ENCODE measurements around the gene TRABD. TPM values are rescaled to one million over a fixed set of nuclear protein-coding genes. Genes with fewer than 3 reads are reported as not detected.

The TRABD gene
- total and polyA plus RNA-seq, 3 donors from 2014 or later, result 23.7 to 45.3 (median 38.7) TPM

- Histone ChIP-seq H3K27me3 (no peaks in the 10 kb centered on the region), H3K4me3 (no peak overlapping the region), H3K27ac (no peak overlapping the region), H3K36me3 (ENCODE audit: low read depth, missing control alignments) (no peaks in the 10 kb centered on the region), H3K9me3 (no peaks in the 10 kb centered on the region), H3K4me1 (peaks cover 8% of the 10 kb centered on the region)
- TF ChIP-seq POLR2A (IDR thresholded peaks at IDR 0.05) (no peak), CTCF (IDR thresholded peaks at IDR 0.05) (no peak)
- intact Hi-C loops (cut with DNase I; ENCODE audit: low total_unique reads), result loop anchor here (10.0 kb wide), 1 partner anchor 57 kb away; the partner anchor contains the start of gene SELENOO
- no peak for DNase-seq
- 80 to 92% methylated on average over 10 to 12 of the region's 12 CpGs for WGBS, 2 donors
Observed at GRCh38 chr22:50148166-50148500, 37.6 kb upstream of the TRABD start.

GRCh38 chr22:50148991-50149721 lies 36.6 kb upstream of the TRABD start:
- 71 to 87% methylated on average over 18 to 22 of the region's 22 CpGs for WGBS, 2 donors
- Histone ChIP-seq H3K4me3 (no peak overlapping the region), H3K27ac (no peak overlapping the region), H3K4me1 (peaks cover 8% of the 10 kb centered on the region), H3K9me3 (no peaks in the 10 kb centered on the region), H3K36me3 (ENCODE audit: low read depth, missing control alignments) (no peaks in the 10 kb centered on the region), H3K27me3 (no peaks in the 10 kb centered on the region)
- TF ChIP-seq CTCF (IDR thresholded peaks at IDR 0.05) (peak; percentile 21 to 55 (median 42)), POLR2A (IDR thresholded peaks at IDR 0.05) (no peak)
- peak; percentile 48 for DNase-seq
- intact Hi-C loops (cut with DNase I; ENCODE audit: low total_unique reads), result loop anchor here (10.0 kb wide), 1 partner anchor 56 kb away; the partner anchor contains the start of gene SELENOO

- TF ChIP-seq POLR2A (IDR thresholded peaks at IDR 0.05), result no peak
- TF ChIP-seq CTCF (IDR thresholded peaks at IDR 0.05), result no peak
- H3K4me3 ChIP-seq, result no peak overlapping the region
- no peak overlapping the region for H3K27ac ChIP-seq
- no peaks in the 10 kb centered on the region for H3K9me3 ChIP-seq
- WGBS, 2 donors, result 92 to 93% methylated on average over 32 to 35 of the region's 35 CpGs
- H3K4me1 ChIP-seq, result peaks cover 8% of the 10 kb centered on the region
- no peak for DNase-seq
- H3K36me3 ChIP-seq (ENCODE audit: low read depth, missing control alignments), result no peaks in the 10 kb centered on the region
- intact Hi-C loops (cut with DNase I; ENCODE audit: low total_unique reads), result no loop called here
- H3K27me3 ChIP-seq, result no peaks in the 10 kb centered on the region
Observed at GRCh38 chr22:50150161-50151129, 35.3 kb upstream of the TRABD start.

- WGBS, 2 donors, result 81 to 92% methylated on average over 17 to 33 of the region's 33 CpGs
- Histone ChIP-seq H3K4me1 (peaks cover 1% of the 10 kb centered on the region), H3K9me3 (no peaks in the 10 kb centered on the region), H3K27me3 (no peaks in the 10 kb centered on the region), H3K4me3 (no peak overlapping the region), H3K36me3 (ENCODE audit: low read depth, missing control alignments) (no peaks in the 10 kb centered on the region), H3K27ac (no peak overlapping the region)
- TF ChIP-seq POLR2A (IDR thresholded peaks at IDR 0.05) (no peak), CTCF (IDR thresholded peaks at IDR 0.05) (no peak)
- no peak for DNase-seq
- intact Hi-C loops (cut with DNase I; ENCODE audit: low total_unique reads), result no loop called here
Observed at GRCh38 chr22:50151571-50152537, 33.9 kb upstream of the TRABD start.

Measured in testis (tissue), 3 donors.